PFSK-1 (cell line): ENCODE measurements around the gene ZKSCAN8.

Source experiments
- POLR2AphosphoS5 ChIP-seq: IDR thresholded peaks from 2 replicates; pipeline ENCODE4 v1.6.1; 2012; ENCODE audit warnings: low read depth, mild to moderate bottlenecking, control low read depth, low read length, moderate library complexity
- SIN3A ChIP-seq: IDR thresholded peaks from 2 replicates; pipeline ENCODE4 v1.6.1; 2012; ENCODE audit warnings: mild to moderate bottlenecking, low read length, moderate library complexity, borderline replicate concordance; ENCODE audit not compliant: insufficient read depth
- TAF1 ChIP-seq: IDR thresholded peaks from 2 replicates; pipeline ENCODE4 v1.6.1; 2012; ENCODE audit warnings: low read length, control low read depth, borderline replicate concordance; ENCODE audit not compliant: insufficient read depth
- TF ChIP-seq, protein P1 (sequence below), 2 experiments: IDR thresholded peaks; 2 replicates each; pipeline versions ENCODE4 v1.6.1 to v1.8.0; 2011 to 2012; ENCODE audit warnings: low read depth in 2 of 2, low read length in 2 of 2, control low read depth in 1 of 2, inconsistent platforms in 1 of 2, mild to moderate bottlenecking in 1 of 2, moderate library complexity in 1 of 2; ENCODE audit not compliant: insufficient read depth in 1 of 2

DNA sequence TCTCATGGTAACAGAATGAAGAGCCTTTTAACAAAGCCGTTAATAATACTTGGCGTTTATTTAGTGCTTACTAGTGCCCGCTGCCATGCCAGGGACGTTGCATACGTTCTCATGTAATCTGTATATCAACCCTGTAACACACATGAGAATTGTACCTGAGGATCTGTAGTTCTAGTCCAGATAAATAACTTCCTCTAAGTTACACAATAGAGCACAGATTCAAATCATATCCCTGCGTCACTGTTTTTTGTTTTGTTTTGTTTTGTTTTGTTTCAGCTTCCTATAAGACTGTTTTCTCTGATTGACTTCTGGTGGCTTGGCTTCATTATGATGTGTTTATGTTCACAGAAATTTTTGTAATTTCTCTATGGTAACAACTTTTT lies 16.7 kb upstream of the ZKSCAN8 start:
- TF ChIP-seq, protein P1, sequence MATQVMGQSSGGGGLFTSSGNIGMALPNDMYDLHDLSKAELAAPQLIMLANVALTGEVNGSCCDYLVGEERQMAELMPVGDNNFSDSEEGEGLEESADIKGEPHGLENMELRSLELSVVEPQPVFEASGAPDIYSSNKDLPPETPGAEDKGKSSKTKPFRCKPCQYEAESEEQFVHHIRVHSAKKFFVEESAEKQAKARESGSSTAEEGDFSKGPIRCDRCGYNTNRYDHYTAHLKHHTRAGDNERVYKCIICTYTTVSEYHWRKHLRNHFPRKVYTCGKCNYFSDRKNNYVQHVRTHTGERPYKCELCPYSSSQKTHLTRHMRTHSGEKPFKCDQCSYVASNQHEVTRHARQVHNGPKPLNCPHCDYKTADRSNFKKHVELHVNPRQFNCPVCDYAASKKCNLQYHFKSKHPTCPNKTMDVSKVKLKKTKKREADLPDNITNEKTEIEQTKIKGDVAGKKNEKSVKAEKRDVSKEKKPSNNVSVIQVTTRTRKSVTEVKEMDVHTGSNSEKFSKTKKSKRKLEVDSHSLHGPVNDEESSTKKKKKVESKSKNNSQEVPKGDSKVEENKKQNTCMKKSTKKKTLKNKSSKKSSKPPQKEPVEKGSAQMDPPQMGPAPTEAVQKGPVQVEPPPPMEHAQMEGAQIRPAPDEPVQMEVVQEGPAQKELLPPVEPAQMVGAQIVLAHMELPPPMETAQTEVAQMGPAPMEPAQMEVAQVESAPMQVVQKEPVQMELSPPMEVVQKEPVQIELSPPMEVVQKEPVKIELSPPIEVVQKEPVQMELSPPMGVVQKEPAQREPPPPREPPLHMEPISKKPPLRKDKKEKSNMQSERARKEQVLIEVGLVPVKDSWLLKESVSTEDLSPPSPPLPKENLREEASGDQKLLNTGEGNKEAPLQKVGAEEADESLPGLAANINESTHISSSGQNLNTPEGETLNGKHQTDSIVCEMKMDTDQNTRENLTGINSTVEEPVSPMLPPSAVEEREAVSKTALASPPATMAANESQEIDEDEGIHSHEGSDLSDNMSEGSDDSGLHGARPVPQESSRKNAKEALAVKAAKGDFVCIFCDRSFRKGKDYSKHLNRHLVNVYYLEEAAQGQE (IDR thresholded peaks at IDR 0.05; ENCODE audit: insufficient read depth in 1 of 2, low read depth in 2 of 2, low read length in 2 of 2) = no peak
- TF ChIP-seq POLR2AphosphoS5 (no peak), SIN3A (no peak), TAF1 (no peak)
